Endothelial cell of umbilical vein (primary cell): ENCODE results near the gene PRKCQ. TPM values are rescaled to one million over a fixed set of nuclear protein-coding genes. Genes with fewer than 3 reads are reported as not detected.

ENCODE experiments used
- BruUV-seq: library from RNA; stranded (reverse); fragments of 400-500 nt; replicated peaks from 2 replicates; lab custom pipeline; 2021; lab: Mats Ljungman, UMichigan
- CTCF ChIA-PET: fragments of 300-600, 350-600 bp; sonication (Branson Sonifier 250); formaldehyde crosslinking; loops from one replicate; lab custom pipeline; 2021; ENCODE audit warnings: antibody characterized with exemption, inconsistent platforms; lab: Charles Lee
- POLR2A ChIA-PET: fragments of 300-600, 350-600 bp; sonication (Branson Sonifier 250); formaldehyde crosslinking; loops from one replicate; lab custom pipeline; 2021; ENCODE audit warnings: antibody characterized with exemption, inconsistent platforms; lab: Charles Lee
- DNase-seq: peaks from one replicate; pipeline ENCODE4 v3.0.0-alpha.2; 2011; ENCODE audit warnings: low read depth, low spot score
- FAIRE-seq: peaks from 2 replicates; lab custom pipeline; 2011; peaks lifted over from hg19 to GRCh38; lab: Jason Lieb, UNC
- H2AFZ ChIP-seq: 2 replicates; pipeline ENCODE4 v1.6.0; 2012; ENCODE audit warnings: low read depth, low read length, control low read depth, inconsistent platforms
- H3K27ac ChIP-seq: 2 replicates; pipeline ENCODE4 v1.5.1; 2011; ENCODE audit warnings: low read depth, mild to moderate bottlenecking, control low read depth, low read length, moderate library complexity; ENCODE audit not compliant: insufficient read depth
- H3K27me3 ChIP-seq, 2 experiments: 2 replicates each; pipeline versions ENCODE4 v1.6.0 to v1.6.1; 2011; ENCODE audit warnings: low read length in 2 of 2, mixed read lengths in 1 of 2; ENCODE audit not compliant: control insufficient read depth in 2 of 2, insufficient read depth in 2 of 2
- H3K36me3 ChIP-seq, 2 experiments: 2 replicates in 1 of 2; 3 replicates in 1 of 2; pipeline ENCODE4 v1.5.1; 2011; ENCODE audit warnings: low read length in 2 of 2, mild to moderate bottlenecking in 1 of 2, moderate library complexity in 1 of 2; ENCODE audit not compliant: control insufficient read depth in 2 of 2, insufficient read depth in 2 of 2; ENCODE audit errors: extremely low read depth in 1 of 2
- H3K4me1 ChIP-seq: 3 replicates; pipeline ENCODE4 v1.5.1; 2011; ENCODE audit warnings: mild to moderate bottlenecking, low read length; ENCODE audit not compliant: control insufficient read depth, insufficient read depth; ENCODE audit errors: extremely low read depth
- H3K4me2 ChIP-seq: 2 replicates; pipeline ENCODE4 v1.6.1; 2011; ENCODE audit warnings: low read length, control low read depth, mixed read lengths; ENCODE audit not compliant: insufficient read depth
- H3K4me3 ChIP-seq, 3 experiments: fragments of 200-600 bp in 1 of 3; sonication (generic), shearing (Covaris generic) in 1 of 3; replicated peaks in 1 of 3; 2 replicates each; pipeline ENCODE4 v1.5.1; 2011 to 2016; ENCODE audit warnings: control low read depth in 3 of 3, low read length in 3 of 3, mild to moderate bottlenecking in 2 of 3, inconsistent platforms in 1 of 3, low read depth in 1 of 3, moderate library complexity in 1 of 3; ENCODE audit not compliant: insufficient read depth in 1 of 3
- H3K79me2 ChIP-seq: 2 replicates; pipeline ENCODE4 v1.6.0; 2012; ENCODE audit warnings: low read length, inconsistent platforms; ENCODE audit not compliant: control insufficient read depth, insufficient read depth
- H3K9ac ChIP-seq: replicated peaks from 2 replicates; pipeline ENCODE3; 2011; ENCODE audit warnings: low read length, control low read depth; ENCODE audit not compliant: insufficient read depth; ENCODE audit errors: extremely low read depth
- H3K9me1 ChIP-seq: replicated peaks from 3 replicates; pipeline ENCODE4 v1.6.0; 2011; ENCODE audit warnings: mild to moderate bottlenecking, low read length; ENCODE audit not compliant: control insufficient read depth, insufficient read depth; ENCODE audit errors: extremely low read depth
- H3K9me3 ChIP-seq: replicated peaks from 2 replicates; pipeline ENCODE4 v1.5.1; 2012; ENCODE audit warnings: low read length, inconsistent platforms; ENCODE audit not compliant: control insufficient read depth, insufficient read depth
- H4K20me1 ChIP-seq: replicated peaks from 2 replicates; pipeline ENCODE3; 2011; ENCODE audit warnings: mild to moderate bottlenecking, low read length; ENCODE audit not compliant: control insufficient read depth, insufficient read depth; ENCODE audit errors: extremely low read depth
- EZH2 ChIP-seq: IDR thresholded peaks from 2 replicates; pipeline ENCODE4 v1.6.1; 2012; ENCODE audit warnings: borderline replicate concordance, low read depth, mild to moderate bottlenecking, moderate library complexity, low read length, inconsistent platforms; ENCODE audit not compliant: severe bottlenecking
- FOS ChIP-seq: IDR thresholded peaks from 2 replicates; pipeline ENCODE4 v1.6.1; 2011; ENCODE audit warnings: mild to moderate bottlenecking, low read length, moderate library complexity, borderline replicate concordance; ENCODE audit not compliant: insufficient read depth
- GATA2 ChIP-seq: IDR thresholded peaks from 2 replicates; pipeline ENCODE4 v1.7.0; 2011; ENCODE audit warnings: low read depth, mild to moderate bottlenecking, moderate library complexity, mixed read lengths, low read length; ENCODE audit not compliant: insufficient read length, insufficient read depth
- JUN ChIP-seq: IDR thresholded peaks from 2 replicates; pipeline ENCODE4 v1.6.1; 2011; ENCODE audit warnings: borderline replicate concordance, low read depth; ENCODE audit not compliant: insufficient read length, insufficient read depth
- MAX ChIP-seq: IDR thresholded peaks from 2 replicates; pipeline ENCODE4 v1.6.1; 2011; ENCODE audit not compliant: insufficient read depth, insufficient read length
- MYC ChIP-seq: IDR thresholded peaks from one replicate; pipeline ENCODE4 v1.6.1; 2011; ENCODE audit warnings: mild to moderate bottlenecking, low read depth, low read length
- POLR2A ChIP-seq: IDR thresholded peaks from 2 replicates; pipeline ENCODE4 v1.6.1; 2012; ENCODE audit warnings: low read depth, mild to moderate bottlenecking, control low read depth, low read length
- POLR2AphosphoS5 ChIP-seq: IDR thresholded peaks from 2 replicates; pipeline ENCODE4 v1.6.1; 2012; ENCODE audit warnings: low read depth, mild to moderate bottlenecking, control low read depth, low read length, moderate library complexity; ENCODE audit not compliant: insufficient read depth
- dilution Hi-C: fragments of 300-500 bp; cut with MboI; formaldehyde crosslinking; loops from one replicate; pipeline ENCODE4 v1.15.0; 2019; ENCODE audit warnings: low sequenced_read_pairs; ENCODE audit not compliant: extremely low pct_ligation_motif_present
- intact Hi-C: fragments of 100-400 bp; cut with micrococcal nuclease; formaldehyde crosslinking; loops from one replicate; pipeline ENCODE4 v1.10.0; 2022
- polyA plus RNA-seq, 4 experiments: library from polyadenylated mRNA; depleted of rRNA in 3 of 4; stranded (reverse) in 3 of 4; unstranded in 1 of 4; fragments of >200 nt; gene quantifications; 2 replicates each; pipeline versions ENCODE4 v1.2.1 to v1.2.3, GENCODE V29; 2011 to 2012; ENCODE audit warnings: missing spikeins in 1 of 4
- total RNA-seq: library from RNA; stranded (reverse); gene quantifications from 2 replicates; pipeline ENCODE4 v1.2.3, GENCODE V29; 2021
- TF ChIP-seq, protein P1 (sequence below), 2 donors: IDR thresholded peaks; 1 replicate in 1 of 2; 2 replicates in 1 of 2; pipeline ENCODE4 v1.5.1; 2011; ENCODE audit warnings: low read length in 2 of 2, mild to moderate bottlenecking in 2 of 2, moderate library complexity in 2 of 2, control low read depth in 1 of 2, inconsistent platforms in 1 of 2, low read depth in 1 of 2; ENCODE audit not compliant: insufficient read depth in 1 of 2; ENCODE audit errors: extremely low read depth in 1 of 2

Gene PRKCQ
- total and polyA plus RNA-seq, 2 donors (not counting 3 experiments of a cell fraction or from before 2014, with no cell fraction given): 0.32 to 0.55 TPM

- Histone ChIP-seq H3K27me3 (no peaks in the 10 kb centered on the region), H3K79me2 (no peaks in the 10 kb centered on the region), H3K9me3 (no peaks in the 10 kb centered on the region), H3K4me1 (no peaks in the 10 kb centered on the region), H3K4me2 (no peak overlapping the region), H2AFZ (no peak overlapping the region), H3K4me3 (no peak overlapping the region), H3K9me1 (no peaks in the 10 kb centered on the region), H3K36me3 (no peaks in the 10 kb centered on the region), H3K27ac (no peak overlapping the region), H4K20me1 (no peaks in the 10 kb centered on the region), H3K9ac (no peak overlapping the region)
- FAIRE-seq: no peak
- DNase-seq: no peak
- intact Hi-C loops (no loop called here), dilution Hi-C loops (no loop called here)
- TF ChIP-seq, protein P1, sequence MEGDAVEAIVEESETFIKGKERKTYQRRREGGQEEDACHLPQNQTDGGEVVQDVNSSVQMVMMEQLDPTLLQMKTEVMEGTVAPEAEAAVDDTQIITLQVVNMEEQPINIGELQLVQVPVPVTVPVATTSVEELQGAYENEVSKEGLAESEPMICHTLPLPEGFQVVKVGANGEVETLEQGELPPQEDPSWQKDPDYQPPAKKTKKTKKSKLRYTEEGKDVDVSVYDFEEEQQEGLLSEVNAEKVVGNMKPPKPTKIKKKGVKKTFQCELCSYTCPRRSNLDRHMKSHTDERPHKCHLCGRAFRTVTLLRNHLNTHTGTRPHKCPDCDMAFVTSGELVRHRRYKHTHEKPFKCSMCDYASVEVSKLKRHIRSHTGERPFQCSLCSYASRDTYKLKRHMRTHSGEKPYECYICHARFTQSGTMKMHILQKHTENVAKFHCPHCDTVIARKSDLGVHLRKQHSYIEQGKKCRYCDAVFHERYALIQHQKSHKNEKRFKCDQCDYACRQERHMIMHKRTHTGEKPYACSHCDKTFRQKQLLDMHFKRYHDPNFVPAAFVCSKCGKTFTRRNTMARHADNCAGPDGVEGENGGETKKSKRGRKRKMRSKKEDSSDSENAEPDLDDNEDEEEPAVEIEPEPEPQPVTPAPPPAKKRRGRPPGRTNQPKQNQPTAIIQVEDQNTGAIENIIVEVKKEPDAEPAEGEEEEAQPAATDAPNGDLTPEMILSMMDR (IDR thresholded peaks at IDR 0.05; ENCODE audit: extremely low read depth in 1 of 2, insufficient read depth in 1 of 2, low read depth in 1 of 2, low read length in 2 of 2): no peak
- TF ChIP-seq GATA2 (no peak), EZH2 (no peak), POLR2AphosphoS5 (no peak), MAX (no peak), POLR2A (no peak), MYC (no peak), JUN (no peak), FOS (no peak)
- ChIA-PET CTCF (interaction anchor here (1.0 kb wide), 1 partner anchor 9 kb away, joined by 3 read pairs; no protein-coding TSS in a partner anchor), POLR2A (no interaction called here)
- BruUV-seq: no TSS peak
Observed at GRCh38 chr10:6393168-6393567, 186.9 kb downstream of the PRKCQ start.
